ENCODE results near the gene OR56A4.

DNA sequence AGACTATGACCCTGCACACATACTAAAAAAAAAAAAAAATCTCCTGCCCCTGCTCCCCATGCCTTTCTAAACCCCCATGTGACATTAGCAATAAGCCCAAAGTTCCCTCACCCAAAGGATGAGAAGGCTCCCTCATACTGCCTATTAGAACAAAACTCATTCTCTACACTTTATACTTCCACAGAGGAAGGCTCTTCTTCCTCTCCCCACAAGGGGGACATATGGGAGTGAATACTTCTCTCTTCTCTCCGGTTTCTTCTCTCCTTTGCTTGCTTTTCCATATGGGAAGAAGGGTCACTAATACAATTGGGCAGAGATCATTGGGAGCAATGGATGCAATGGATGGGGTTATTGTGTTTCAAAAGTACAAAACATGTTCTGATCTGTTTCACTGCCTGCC is 23.3 kb downstream of the OR56A4 start:
- TF ChIP-seq, protein P1, sequence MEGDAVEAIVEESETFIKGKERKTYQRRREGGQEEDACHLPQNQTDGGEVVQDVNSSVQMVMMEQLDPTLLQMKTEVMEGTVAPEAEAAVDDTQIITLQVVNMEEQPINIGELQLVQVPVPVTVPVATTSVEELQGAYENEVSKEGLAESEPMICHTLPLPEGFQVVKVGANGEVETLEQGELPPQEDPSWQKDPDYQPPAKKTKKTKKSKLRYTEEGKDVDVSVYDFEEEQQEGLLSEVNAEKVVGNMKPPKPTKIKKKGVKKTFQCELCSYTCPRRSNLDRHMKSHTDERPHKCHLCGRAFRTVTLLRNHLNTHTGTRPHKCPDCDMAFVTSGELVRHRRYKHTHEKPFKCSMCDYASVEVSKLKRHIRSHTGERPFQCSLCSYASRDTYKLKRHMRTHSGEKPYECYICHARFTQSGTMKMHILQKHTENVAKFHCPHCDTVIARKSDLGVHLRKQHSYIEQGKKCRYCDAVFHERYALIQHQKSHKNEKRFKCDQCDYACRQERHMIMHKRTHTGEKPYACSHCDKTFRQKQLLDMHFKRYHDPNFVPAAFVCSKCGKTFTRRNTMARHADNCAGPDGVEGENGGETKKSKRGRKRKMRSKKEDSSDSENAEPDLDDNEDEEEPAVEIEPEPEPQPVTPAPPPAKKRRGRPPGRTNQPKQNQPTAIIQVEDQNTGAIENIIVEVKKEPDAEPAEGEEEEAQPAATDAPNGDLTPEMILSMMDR (IDR thresholded peaks at IDR 0.05; ENCODE audit: low read depth, low read length, missing input control): no peak
- TF ChIP-seq SP1 (IDR thresholded peaks at IDR 0.05) (no peak), JUND (IDR thresholded peaks at IDR 0.05) (no peak), FOXA1 (IDR thresholded peaks at IDR 0.05) (no peak), GABPA (IDR thresholded peaks at IDR 0.05 in 1 of 2, conservative IDR thresholded peaks at IDR 0.05 in 1 of 2) (no peak)
- TF ChIP-seq, protein P2, sequence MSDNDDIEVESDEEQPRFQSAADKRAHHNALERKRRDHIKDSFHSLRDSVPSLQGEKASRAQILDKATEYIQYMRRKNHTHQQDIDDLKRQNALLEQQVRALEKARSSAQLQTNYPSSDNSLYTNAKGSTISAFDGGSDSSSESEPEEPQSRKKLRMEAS (IDR thresholded peaks at IDR 0.05): no peak
